Measurements from ENCODE around the gene LRCH4. TPM values are rescaled to one million over a fixed set of nuclear protein-coding genes. Genes with fewer than 3 reads are reported as not detected.

LRCH4 gene
- total and polyA plus RNA-seq, 9 of the 15 experiments (the other 6 are each of a cell fraction or from before 2014, with no cell fraction given) = 0.06 to 63.3 (median 15.0) TPM

- TF ChIP-seq MTF1 (CRISPR knock-in tag; IDR thresholded peaks at IDR 0.05; ENCODE audit: borderline replicate concordance) = 0 out of 2 replicates have a peak, but pooled peaks have one; percentile 66
- TF ChIP-seq PTTG1 (tag; IDR thresholded peaks at IDR 0.05; ENCODE audit: low read depth) = no peak
- peak; percentile 91 for TF ChIP-seq RBBP5 (IDR thresholded peaks at IDR 0.05; ENCODE audit: borderline replicate concordance, insufficient read depth, low read length, poor library complexity, severe bottlenecking)
- TF ChIP-seq KLF6 (CRISPR knock-in tag; IDR thresholded peaks at IDR 0.05; ENCODE audit: borderline replicate concordance) = no peak
Observed at GRCh38 chr7:100538654-100539435, 47.1 kb downstream of the LRCH4 start, which contains the start of gene AGFG2 (continued).

GRCh38 chr7:100538348-100538653 is 47.6 kb downstream of the LRCH4 start:
- peaks cover 39 to 42% of the 10 kb centered on the region in 2 experiments for H3K4me1 ChIP-seq (replicated peaks in 1 of 2; ENCODE audit: control insufficient read depth in 2 of 2, insufficient read depth in 2 of 2, low read length in 2 of 2)
- TSS peak; percentile 98 for BruUV-seq (replicated peaks)
- H3K4me3 ChIP-seq = peak overlapping the region; percentile 33
- TF ChIP-seq CEBPB (tag; IDR thresholded peaks at IDR 0.05) (no peak), NFXL1 (CRISPR knock-in tag; IDR thresholded peaks at IDR 0.05) (0 out of 2 replicates have a peak, but pooled peaks have one; percentile 63), NFIX (CRISPR knock-in tag; IDR thresholded peaks at IDR 0.05; ENCODE audit: low read depth) (no peak), NFATC3 (IDR thresholded peaks at IDR 0.05) (peak; percentile 40; the same call in 1 of the 2 replicates), ZEB2 (IDR thresholded peaks at IDR 0.05) (0 out of 2 replicates have a peak, but pooled peaks have one; percentile 29), ZNF212 (CRISPR knock-in tag; IDR thresholded peaks at IDR 0.05) (no peak), IRF9 (tag; IDR thresholded peaks at IDR 0.05) (no peak), ETV1 (tag; conservative IDR thresholded peaks at IDR 0.05; ENCODE audit: low read depth) (no peak), RUNX1 (IDR thresholded peaks at IDR 0.05; ENCODE audit: low read depth) (no peak), FOXK2 (conservative IDR thresholded peaks at IDR 0.05 in 1 of 2, IDR thresholded peaks at IDR 0.05 in 1 of 2; ENCODE audit: low read depth in 2 of 2) (no peak), TCF3 (CRISPR knock-in tag; IDR thresholded peaks at IDR 0.05) (no peak)
- TF ChIP-seq, protein P1, sequence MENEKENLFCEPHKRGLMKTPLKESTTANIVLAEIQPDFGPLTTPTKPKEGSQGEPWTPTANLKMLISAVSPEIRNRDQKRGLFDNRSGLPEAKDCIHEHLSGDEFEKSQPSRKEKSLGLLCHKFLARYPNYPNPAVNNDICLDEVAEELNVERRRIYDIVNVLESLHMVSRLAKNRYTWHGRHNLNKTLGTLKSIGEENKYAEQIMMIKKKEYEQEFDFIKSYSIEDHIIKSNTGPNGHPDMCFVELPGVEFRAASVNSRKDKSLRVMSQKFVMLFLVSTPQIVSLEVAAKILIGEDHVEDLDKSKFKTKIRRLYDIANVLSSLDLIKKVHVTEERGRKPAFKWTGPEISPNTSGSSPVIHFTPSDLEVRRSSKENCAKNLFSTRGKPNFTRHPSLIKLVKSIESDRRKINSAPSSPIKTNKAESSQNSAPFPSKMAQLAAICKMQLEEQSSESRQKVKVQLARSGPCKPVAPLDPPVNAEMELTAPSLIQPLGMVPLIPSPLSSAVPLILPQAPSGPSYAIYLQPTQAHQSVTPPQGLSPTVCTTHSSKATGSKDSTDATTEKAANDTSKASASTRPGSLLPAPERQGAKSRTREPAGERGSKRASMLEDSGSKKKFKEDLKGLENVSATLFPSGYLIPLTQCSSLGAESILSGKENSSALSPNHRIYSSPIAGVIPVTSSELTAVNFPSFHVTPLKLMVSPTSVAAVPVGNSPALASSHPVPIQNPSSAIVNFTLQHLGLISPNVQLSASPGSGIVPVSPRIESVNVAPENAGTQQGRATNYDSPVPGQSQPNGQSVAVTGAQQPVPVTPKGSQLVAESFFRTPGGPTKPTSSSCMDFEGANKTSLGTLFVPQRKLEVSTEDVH (IDR thresholded peaks at IDR 0.05; ENCODE audit: low read depth, partially characterized antibody) = no peak

More at GRCh38 chr7:100538348-100538653, 47.6 kb downstream of the LRCH4 start:
- H3K79me2 ChIP-seq (ENCODE audit: control insufficient read depth, insufficient read depth, low read length) = peaks cover 29% of the 10 kb centered on the region
- ATAC-seq (no peak), DNase-seq (ENCODE audit: extremely low read depth in 1 of 4, low spot score in 3 of 4) (peak in 1 of 4 experiments; percentile 68), FAIRE-seq (no peak)
- H3K9ac ChIP-seq (ENCODE audit: insufficient read depth in 1 of 2, low read depth in 2 of 2, low read length in 2 of 2) = peak overlapping the region; percentile 80 to 82; a peak in 3 of 4 replicates
- CTCF ChIA-PET (ENCODE audit: low intra/inter-chr PET ratio) = no interaction called here
- peak overlapping the region; percentile 91 for H2AFZ ChIP-seq (ENCODE audit: low read depth, low read length)
- no peaks in the 10 kb centered on the region for H3K9me3 ChIP-seq (replicated peaks; ENCODE audit: control insufficient read depth, insufficient read depth, low read depth, low read length)
- intact Hi-C loops (cut with micrococcal nuclease) (loop anchor here (2.0 to 5.0 kb wide), 2 partner anchors 28 to 36 kb away; no protein-coding TSS in a partner anchor), in situ Hi-C loops (cut with MboI) (no loop called here)
- peak overlapping the region; percentile 93 for H3K4me2 ChIP-seq (ENCODE audit: insufficient read depth, low read length)
- no peaks in the 10 kb centered on the region for H3K9me1 ChIP-seq (ENCODE audit: control insufficient read depth, insufficient read depth, low read length)
- 10% methylated on average over 8 of the region's 8 CpGs for WGBS (ENCODE audit: insufficient coverage, low coverage, missing lambda C conversion rate)
- H3K27ac ChIP-seq (ENCODE audit: extremely low read depth, low read depth, low read length) = peak overlapping the region; percentile 84
- no peaks in the 10 kb centered on the region; the same call in 2 of the 3 replicates for H3K36me3 ChIP-seq (ENCODE audit: control insufficient read depth, insufficient read depth, low read length)
- H4K20me1 ChIP-seq (replicated peaks; ENCODE audit: control insufficient read depth, insufficient read depth, low read length) = no peaks in the 10 kb centered on the region; the same call in 1 of the 2 replicates
- H3K27me3 ChIP-seq (ENCODE audit: control insufficient read depth in 2 of 2, insufficient read depth in 2 of 2, low read length in 2 of 2) = no peaks in the 10 kb centered on the region
- POLR2A ChIA-PET = interaction anchor here (0.9 to 1.7 kb wide), 7 partner anchors 10 to 123 kb away, joined by 3 to 6 read pairs (median 4); partner anchors contain the start of genes FBXO24, LRCH4 and MOSPD3

All from K562 (cell line).